B cell (primary cell): ENCODE data around the gene NCBP2L. TPM values are rescaled to one million over a fixed set of nuclear protein-coding genes. Genes with fewer than 3 reads are reported as not detected.

Experiments used
- ATAC-seq: fragments of 200-7000 bp; cut with Tn5 transposase; one replicate; pipeline ENCODE4 v1.10.0; 2021; ENCODE audit warnings: low read depth, mild to moderate bottlenecking, moderate number of reproducible peaks, moderate library complexity
- CTCF ChIA-PET: fragments of 350-600 bp; sonication (Branson Sonifier 250); formaldehyde crosslinking; loops from one replicate; lab custom pipeline; 2021; ENCODE audit warnings: antibody characterized with exemption, inconsistent platforms; lab: Charles Lee
- POLR2A ChIA-PET: fragments of 350-600 bp; sonication (Branson Sonifier 250); formaldehyde crosslinking; loops from one replicate; lab custom pipeline; 2021; ENCODE audit warnings: antibody characterized with exemption; lab: Charles Lee
- DNase-seq: peaks from one replicate; pipeline ENCODE4 v3.0.0; 2013
- H2AFZ ChIP-seq: 2 replicates; pipeline ENCODE4 v1.6.1; 2012; ENCODE audit warnings: mild to moderate bottlenecking, low read depth, low read length; ENCODE audit not compliant: insufficient read depth, poor library complexity, severe bottlenecking
- H3K27ac ChIP-seq, 2 donors: 1 replicate in 1 of 2; 2 replicates in 1 of 2; pipeline ENCODE4 v1.5.1; 2012 to 2013; ENCODE audit warnings: low read length in 2 of 2, mild to moderate bottlenecking in 2 of 2, moderate library complexity in 1 of 2
- H3K27me3 ChIP-seq, 4 experiments: fragments of 200-600 bp in 1 of 4; sonication (generic) in 1 of 4; replicated peaks in 1 of 4; 1 replicate in 2 of 4; 2 replicates in 2 of 4; pipeline versions ENCODE4 v1.6.1 to v1.7.0; 2013 to 2016; ENCODE audit warnings: low read length in 3 of 4, mild to moderate bottlenecking in 2 of 4, mixed read lengths in 1 of 4, moderate library complexity in 1 of 4; ENCODE audit not compliant: insufficient read depth in 4 of 4, control insufficient read depth in 3 of 4; ENCODE audit errors: control extremely low read depth in 1 of 4
- H3K36me3 ChIP-seq, 2 experiments: replicated peaks in 1 of 2; 1 replicate in 1 of 2; 2 replicates in 1 of 2; pipeline versions ENCODE4 v1.6.1 to v1.7.1; 2013; ENCODE audit warnings: low read length in 1 of 2; ENCODE audit not compliant: insufficient read depth in 2 of 2, control insufficient read depth in 1 of 2; ENCODE audit errors: control extremely low read depth in 1 of 2, extremely low read depth in 1 of 2
- H3K4me1 ChIP-seq, 2 donors: fragments of 200-600 bp in 1 of 2; sonication (generic) in 1 of 2; 1 replicate in 1 of 2; 2 replicates in 1 of 2; pipeline versions ENCODE4 v1.5.1 to v1.6.1; 2013 to 2017; ENCODE audit warnings: low read length in 2 of 2; ENCODE audit not compliant: control insufficient read depth in 2 of 2, insufficient read depth in 2 of 2
- H3K4me2 ChIP-seq: replicated peaks from 2 replicates; pipeline ENCODE3; 2012; ENCODE audit warnings: mild to moderate bottlenecking, low read depth, low read length; ENCODE audit not compliant: poor library complexity, severe bottlenecking
- H3K4me3 ChIP-seq, 5 experiments: fragments of 200-600 bp in 1 of 5; sonication (generic) in 1 of 5; 1 replicate in 3 of 5; 2 replicates in 2 of 5; pipeline versions ENCODE4 v1.5.1 to v1.7.0; 2011 to 2016; ENCODE audit warnings: low read length in 4 of 5, mild to moderate bottlenecking in 4 of 5, low read depth in 2 of 5, control low read depth in 1 of 5, moderate library complexity in 1 of 5; ENCODE audit not compliant: insufficient read depth in 1 of 5; ENCODE audit errors: control extremely low read depth in 1 of 5, extremely low read depth in 1 of 5
- H3K79me2 ChIP-seq: fragments of 200-600 bp; sonication (generic); one replicate; pipeline ENCODE4 v1.6.0; 2016; ENCODE audit warnings: low read length; ENCODE audit not compliant: control insufficient read depth, insufficient read depth
- H3K9ac ChIP-seq: fragments of 200-600 bp; sonication (generic); 2 replicates; pipeline ENCODE4 v1.6.1; 2017; ENCODE audit warnings: mild to moderate bottlenecking, low read length, moderate library complexity
- H3K9me3 ChIP-seq, 3 donors: one replicate each; pipeline versions ENCODE4 v1.6.1 to v1.7.1; 2013; ENCODE audit warnings: low read length in 2 of 3; ENCODE audit not compliant: control insufficient read depth in 2 of 3, insufficient read depth in 1 of 3; ENCODE audit errors: control extremely low read depth in 1 of 3
- H4K20me1 ChIP-seq: 2 replicates; pipeline ENCODE4 v1.6.0; 2012; ENCODE audit warnings: mild to moderate bottlenecking, low read length; ENCODE audit not compliant: insufficient read depth, control insufficient read depth, poor library complexity, severe bottlenecking
- H3K27ac Mint-ChIP-seq: one replicate; pipeline ENCODE4 v1.8.0; 2021; ENCODE audit warnings: mixed read lengths
- H3K27me3 Mint-ChIP-seq: one replicate; pipeline ENCODE4 v1.8.0; 2021; ENCODE audit warnings: mixed read lengths
- H3K4me1 Mint-ChIP-seq: one replicate; pipeline ENCODE4 v1.8.0; 2021; ENCODE audit warnings: mixed read lengths
- H3K4me3 Mint-ChIP-seq: one replicate; pipeline ENCODE4 v1.8.0; 2021; ENCODE audit warnings: mixed read lengths
- H3K9me3 Mint-ChIP-seq: one replicate; pipeline ENCODE4 v1.8.0; 2022; ENCODE audit warnings: mixed read lengths; ENCODE audit not compliant: insufficient read depth
- EZH2 ChIP-seq: IDR thresholded peaks from 2 replicates; pipeline ENCODE4 v1.6.1; 2012; ENCODE audit warnings: borderline replicate concordance, low read depth, mild to moderate bottlenecking, moderate library complexity, low read length; ENCODE audit not compliant: insufficient read depth, poor library complexity, severe bottlenecking
- WGBS: methylation state at CpG from one replicate; pipeline ENCODE4 v1.1.5; 2013; ENCODE audit warnings: missing lambda C conversion rate; ENCODE audit not compliant: insufficient coverage; 5-methylcytosine and 5-hydroxymethylcytosine counted together
- intact Hi-C: fragments of 100-400 bp; cut with micrococcal nuclease; formaldehyde crosslinking; loops from one replicate; pipeline ENCODE4 v1.10.0; 2022
- polyA plus RNA-seq: library from polyadenylated mRNA; depleted of rRNA; stranded (reverse); fragments of >200 nt; gene quantifications from 2 replicates; pipeline ENCODE4 v1.2.3, GENCODE V29; 2012
- total RNA-seq, 2 donors: library from RNA; stranded (reverse); fragments of 120-200 nt in 1 of 2; gene quantifications; 1 replicate in 1 of 2; 2 replicates in 1 of 2; pipeline versions ENCODE4 v1.2.3 to v1.2.4, GENCODE V29; 2013 to 2022
- TF ChIP-seq, protein P1 (sequence below): fragments of 200-600 bp; IDR thresholded peaks from one replicate; pipeline ENCODE4 v1.8.0; 2022; ENCODE audit warnings: antibody characterized with exemption, mild to moderate bottlenecking

The NCBP2L gene
- total and polyA plus RNA-seq, 2 donors (not counting 1 experiment from before 2014, with no cell fraction given): not detected

- DNase-seq: no peak
- H3K4me3 ChIP-seq: no peak overlapping the region
- ATAC-seq: no peak
- WGBS: 100% methylated on average over 1 of the region's 7 CpGs
- H3K4me3 Mint-ChIP-seq: no peak overlapping the region
- no peaks in the 10 kb centered on the region for H3K9me3 Mint-ChIP-seq
- H4K20me1 ChIP-seq: no peaks in the 10 kb centered on the region
- H3K27me3 Mint-ChIP-seq: no peaks in the 10 kb centered on the region
- H3K36me3 ChIP-seq: no peaks in the 10 kb centered on the region
- H3K27ac ChIP-seq: no peak overlapping the region
- H3K4me1 ChIP-seq: peaks cover 0 to 4% of the 10 kb centered on the region in 2 donors
- H3K79me2 ChIP-seq: no peaks in the 10 kb centered on the region
- H3K27ac Mint-ChIP-seq: no peak overlapping the region
- intact Hi-C loops: no loop called here
- TF ChIP-seq EZH2: no peak
- TF ChIP-seq, protein P1, sequence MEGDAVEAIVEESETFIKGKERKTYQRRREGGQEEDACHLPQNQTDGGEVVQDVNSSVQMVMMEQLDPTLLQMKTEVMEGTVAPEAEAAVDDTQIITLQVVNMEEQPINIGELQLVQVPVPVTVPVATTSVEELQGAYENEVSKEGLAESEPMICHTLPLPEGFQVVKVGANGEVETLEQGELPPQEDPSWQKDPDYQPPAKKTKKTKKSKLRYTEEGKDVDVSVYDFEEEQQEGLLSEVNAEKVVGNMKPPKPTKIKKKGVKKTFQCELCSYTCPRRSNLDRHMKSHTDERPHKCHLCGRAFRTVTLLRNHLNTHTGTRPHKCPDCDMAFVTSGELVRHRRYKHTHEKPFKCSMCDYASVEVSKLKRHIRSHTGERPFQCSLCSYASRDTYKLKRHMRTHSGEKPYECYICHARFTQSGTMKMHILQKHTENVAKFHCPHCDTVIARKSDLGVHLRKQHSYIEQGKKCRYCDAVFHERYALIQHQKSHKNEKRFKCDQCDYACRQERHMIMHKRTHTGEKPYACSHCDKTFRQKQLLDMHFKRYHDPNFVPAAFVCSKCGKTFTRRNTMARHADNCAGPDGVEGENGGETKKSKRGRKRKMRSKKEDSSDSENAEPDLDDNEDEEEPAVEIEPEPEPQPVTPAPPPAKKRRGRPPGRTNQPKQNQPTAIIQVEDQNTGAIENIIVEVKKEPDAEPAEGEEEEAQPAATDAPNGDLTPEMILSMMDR: no peak
- H3K27me3 ChIP-seq: no peaks in the 10 kb centered on the region
- no peak overlapping the region for H3K4me2 ChIP-seq
- ChIA-PET CTCF (interaction anchor here (0.9 to 1.3 kb wide), 4 partner anchors 13 to 77 kb away, joined by 3 to 4 read pairs (median 4); partner anchors contain the start of genes NCBP2L and TSC22D3), POLR2A (interaction anchor here (0.5 to 1.0 kb wide), 3 partner anchors 10 to 20 kb away, joined by 3 to 9 read pairs (median 4); no protein-coding TSS in a partner anchor)
- no peak overlapping the region for H3K9ac ChIP-seq
- H2AFZ ChIP-seq: no peak overlapping the region
- peaks cover 12% of the 10 kb centered on the region for H3K4me1 Mint-ChIP-seq
- H3K9me3 ChIP-seq: no peaks in the 10 kb centered on the region
Observed at GRCh38 chrX:107731831-107732502, 45.6 kb upstream of the NCBP2L start.

- no peak for DNase-seq
- no peak overlapping the region for H3K4me3 Mint-ChIP-seq
- Histone ChIP-seq H3K27ac (no peak overlapping the region), H2AFZ (no peak overlapping the region), H3K9ac (no peak overlapping the region), H3K36me3 (no peaks in the 10 kb centered on the region), H3K9me3 (no peaks in the 10 kb centered on the region), H4K20me1 (no peaks in the 10 kb centered on the region), H3K27me3 (no peaks in the 10 kb centered on the region), H3K4me3 (no peak overlapping the region), H3K4me1 (peaks cover 0 to 4% of the 10 kb centered on the region in 2 donors), H3K79me2 (peaks cover 7% of the 10 kb centered on the region), H3K4me2 (no peak overlapping the region)
- ChIA-PET CTCF (interaction anchor here (0.8 kb wide), 2 partner anchors 43 to 84 kb away, joined by 3 read pairs; partner anchors contain the start of gene NCBP2L), POLR2A (no interaction called here)
- intact Hi-C loops: no loop called here
- no peak for ATAC-seq
- no peak overlapping the region for H3K27ac Mint-ChIP-seq
- TF ChIP-seq, protein P1: no peak
- TF ChIP-seq EZH2: no peak
- peaks cover 12% of the 10 kb centered on the region for H3K4me1 Mint-ChIP-seq
- WGBS: 88% methylated on average over 2 of the region's 4 CpGs
- no peaks in the 10 kb centered on the region for H3K27me3 Mint-ChIP-seq
- H3K9me3 Mint-ChIP-seq: no peaks in the 10 kb centered on the region
Observed at GRCh38 chrX:107733686-107734085, 43.8 kb upstream of the NCBP2L start.
